ENCODE measurements around the gene ZNF444. TPM values are rescaled to one million over a fixed set of nuclear protein-coding genes. Genes with fewer than 3 reads are reported as not detected.

ZNF444 gene
- total and polyA plus RNA-seq, 9 of the 15 experiments (the other 6 are each of a cell fraction or from before 2014, with no cell fraction given) = 0.39 to 40.0 (median 6.9) TPM

DNA sequence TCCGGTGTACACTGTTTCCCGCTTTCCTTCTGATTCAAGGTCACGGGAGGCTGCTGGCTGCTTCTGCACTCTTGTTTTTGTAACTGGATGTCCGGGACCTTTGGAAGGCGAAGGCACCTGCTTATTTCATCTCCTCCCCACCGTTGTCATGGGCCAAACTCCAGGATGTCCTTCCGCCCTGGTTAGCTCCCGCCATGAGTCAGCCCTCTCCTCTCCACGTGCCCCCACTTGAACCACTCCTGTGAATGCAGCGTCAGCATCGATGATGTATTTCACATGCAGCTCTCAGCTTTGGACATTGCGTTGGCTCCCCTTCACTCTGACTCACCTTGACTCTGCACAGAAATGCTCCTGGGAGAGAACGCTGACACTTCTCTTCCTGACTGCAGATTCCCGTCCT lies 29.2 kb downstream of the ZNF444 start (continued):
- TF ChIP-seq, protein P1, sequence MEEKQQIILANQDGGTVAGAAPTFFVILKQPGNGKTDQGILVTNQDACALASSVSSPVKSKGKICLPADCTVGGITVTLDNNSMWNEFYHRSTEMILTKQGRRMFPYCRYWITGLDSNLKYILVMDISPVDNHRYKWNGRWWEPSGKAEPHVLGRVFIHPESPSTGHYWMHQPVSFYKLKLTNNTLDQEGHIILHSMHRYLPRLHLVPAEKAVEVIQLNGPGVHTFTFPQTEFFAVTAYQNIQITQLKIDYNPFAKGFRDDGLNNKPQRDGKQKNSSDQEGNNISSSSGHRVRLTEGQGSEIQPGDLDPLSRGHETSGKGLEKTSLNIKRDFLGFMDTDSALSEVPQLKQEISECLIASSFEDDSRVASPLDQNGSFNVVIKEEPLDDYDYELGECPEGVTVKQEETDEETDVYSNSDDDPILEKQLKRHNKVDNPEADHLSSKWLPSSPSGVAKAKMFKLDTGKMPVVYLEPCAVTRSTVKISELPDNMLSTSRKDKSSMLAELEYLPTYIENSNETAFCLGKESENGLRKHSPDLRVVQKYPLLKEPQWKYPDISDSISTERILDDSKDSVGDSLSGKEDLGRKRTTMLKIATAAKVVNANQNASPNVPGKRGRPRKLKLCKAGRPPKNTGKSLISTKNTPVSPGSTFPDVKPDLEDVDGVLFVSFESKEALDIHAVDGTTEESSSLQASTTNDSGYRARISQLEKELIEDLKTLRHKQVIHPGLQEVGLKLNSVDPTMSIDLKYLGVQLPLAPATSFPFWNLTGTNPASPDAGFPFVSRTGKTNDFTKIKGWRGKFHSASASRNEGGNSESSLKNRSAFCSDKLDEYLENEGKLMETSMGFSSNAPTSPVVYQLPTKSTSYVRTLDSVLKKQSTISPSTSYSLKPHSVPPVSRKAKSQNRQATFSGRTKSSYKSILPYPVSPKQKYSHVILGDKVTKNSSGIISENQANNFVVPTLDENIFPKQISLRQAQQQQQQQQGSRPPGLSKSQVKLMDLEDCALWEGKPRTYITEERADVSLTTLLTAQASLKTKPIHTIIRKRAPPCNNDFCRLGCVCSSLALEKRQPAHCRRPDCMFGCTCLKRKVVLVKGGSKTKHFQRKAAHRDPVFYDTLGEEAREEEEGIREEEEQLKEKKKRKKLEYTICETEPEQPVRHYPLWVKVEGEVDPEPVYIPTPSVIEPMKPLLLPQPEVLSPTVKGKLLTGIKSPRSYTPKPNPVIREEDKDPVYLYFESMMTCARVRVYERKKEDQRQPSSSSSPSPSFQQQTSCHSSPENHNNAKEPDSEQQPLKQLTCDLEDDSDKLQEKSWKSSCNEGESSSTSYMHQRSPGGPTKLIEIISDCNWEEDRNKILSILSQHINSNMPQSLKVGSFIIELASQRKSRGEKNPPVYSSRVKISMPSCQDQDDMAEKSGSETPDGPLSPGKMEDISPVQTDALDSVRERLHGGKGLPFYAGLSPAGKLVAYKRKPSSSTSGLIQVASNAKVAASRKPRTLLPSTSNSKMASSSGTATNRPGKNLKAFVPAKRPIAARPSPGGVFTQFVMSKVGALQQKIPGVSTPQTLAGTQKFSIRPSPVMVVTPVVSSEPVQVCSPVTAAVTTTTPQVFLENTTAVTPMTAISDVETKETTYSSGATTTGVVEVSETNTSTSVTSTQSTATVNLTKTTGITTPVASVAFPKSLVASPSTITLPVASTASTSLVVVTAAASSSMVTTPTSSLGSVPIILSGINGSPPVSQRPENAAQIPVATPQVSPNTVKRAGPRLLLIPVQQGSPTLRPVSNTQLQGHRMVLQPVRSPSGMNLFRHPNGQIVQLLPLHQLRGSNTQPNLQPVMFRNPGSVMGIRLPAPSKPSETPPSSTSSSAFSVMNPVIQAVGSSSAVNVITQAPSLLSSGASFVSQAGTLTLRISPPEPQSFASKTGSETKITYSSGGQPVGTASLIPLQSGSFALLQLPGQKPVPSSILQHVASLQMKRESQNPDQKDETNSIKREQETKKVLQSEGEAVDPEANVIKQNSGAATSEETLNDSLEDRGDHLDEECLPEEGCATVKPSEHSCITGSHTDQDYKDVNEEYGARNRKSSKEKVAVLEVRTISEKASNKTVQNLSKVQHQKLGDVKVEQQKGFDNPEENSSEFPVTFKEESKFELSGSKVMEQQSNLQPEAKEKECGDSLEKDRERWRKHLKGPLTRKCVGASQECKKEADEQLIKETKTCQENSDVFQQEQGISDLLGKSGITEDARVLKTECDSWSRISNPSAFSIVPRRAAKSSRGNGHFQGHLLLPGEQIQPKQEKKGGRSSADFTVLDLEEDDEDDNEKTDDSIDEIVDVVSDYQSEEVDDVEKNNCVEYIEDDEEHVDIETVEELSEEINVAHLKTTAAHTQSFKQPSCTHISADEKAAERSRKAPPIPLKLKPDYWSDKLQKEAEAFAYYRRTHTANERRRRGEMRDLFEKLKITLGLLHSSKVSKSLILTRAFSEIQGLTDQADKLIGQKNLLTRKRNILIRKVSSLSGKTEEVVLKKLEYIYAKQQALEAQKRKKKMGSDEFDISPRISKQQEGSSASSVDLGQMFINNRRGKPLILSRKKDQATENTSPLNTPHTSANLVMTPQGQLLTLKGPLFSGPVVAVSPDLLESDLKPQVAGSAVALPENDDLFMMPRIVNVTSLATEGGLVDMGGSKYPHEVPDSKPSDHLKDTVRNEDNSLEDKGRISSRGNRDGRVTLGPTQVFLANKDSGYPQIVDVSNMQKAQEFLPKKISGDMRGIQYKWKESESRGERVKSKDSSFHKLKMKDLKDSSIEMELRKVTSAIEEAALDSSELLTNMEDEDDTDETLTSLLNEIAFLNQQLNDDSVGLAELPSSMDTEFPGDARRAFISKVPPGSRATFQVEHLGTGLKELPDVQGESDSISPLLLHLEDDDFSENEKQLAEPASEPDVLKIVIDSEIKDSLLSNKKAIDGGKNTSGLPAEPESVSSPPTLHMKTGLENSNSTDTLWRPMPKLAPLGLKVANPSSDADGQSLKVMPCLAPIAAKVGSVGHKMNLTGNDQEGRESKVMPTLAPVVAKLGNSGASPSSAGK (IDR thresholded peaks at IDR 0.05) = peak; percentile 54
- TF ChIP-seq MAFG (tag; conservative IDR thresholded peaks at IDR 0.05) = peak; percentile 85
- TF ChIP-seq NR2F6 (CRISPR knock-in tag; IDR thresholded peaks at IDR 0.05) = no peak
- TF ChIP-seq L3MBTL2 (IDR thresholded peaks at IDR 0.05) = peak; percentile 61; the same call in 1 of the 2 replicates
- TF ChIP-seq, protein P2, sequence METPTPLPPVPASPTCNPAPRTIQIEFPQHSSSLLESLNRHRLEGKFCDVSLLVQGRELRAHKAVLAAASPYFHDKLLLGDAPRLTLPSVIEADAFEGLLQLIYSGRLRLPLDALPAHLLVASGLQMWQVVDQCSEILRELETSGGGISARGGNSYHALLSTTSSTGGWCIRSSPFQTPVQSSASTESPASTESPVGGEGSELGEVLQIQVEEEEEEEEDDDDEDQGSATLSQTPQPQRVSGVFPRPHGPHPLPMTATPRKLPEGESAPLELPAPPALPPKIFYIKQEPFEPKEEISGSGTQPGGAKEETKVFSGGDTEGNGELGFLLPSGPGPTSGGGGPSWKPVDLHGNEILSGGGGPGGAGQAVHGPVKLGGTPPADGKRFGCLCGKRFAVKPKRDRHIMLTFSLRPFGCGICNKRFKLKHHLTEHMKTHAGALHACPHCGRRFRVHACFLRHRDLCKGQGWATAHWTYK (CRISPR knock-in tag; IDR thresholded peaks at IDR 0.05) = no peak
- TF ChIP-seq RAD51 (IDR thresholded peaks at IDR 0.05; ENCODE audit: borderline replicate concordance, low read depth) = peak; percentile 35; the same call in 1 of the 2 replicates
- no peak for TF ChIP-seq NFIX (CRISPR knock-in tag; IDR thresholded peaks at IDR 0.05; ENCODE audit: low read depth)
